WTC11 (cell line): ENCODE measurements around the gene NQO2. TPM values are rescaled to one million over a fixed set of nuclear protein-coding genes. Genes with fewer than 3 reads are reported as not detected.

ENCODE experiments used
- ATAC-seq: fragments of 200-7000 bp; cut with Tn5 transposase; 2 replicates; pipeline ENCODE4 v1.10.0; 2021; ENCODE audit warnings: mild to moderate bottlenecking, moderate library complexity
- CTCF ChIA-PET: fragments of 300-600 bp; sonication (Branson Sonifier 250); formaldehyde crosslinking; loops from one replicate; lab custom pipeline; 2021; ENCODE audit warnings: antibody characterized with exemption; lab: Charles Lee
- POLR2A ChIA-PET: fragments of 350-600 bp; sonication (Branson Sonifier 250); formaldehyde crosslinking; loops from one replicate; lab custom pipeline; 2021; ENCODE audit warnings: antibody characterized with exemption; lab: Charles Lee
- DNase-seq: peaks from one replicate; pipeline ENCODE4 v3.0.0; 2021; ENCODE audit warnings: low spot score
- H3K27ac Mint-ChIP-seq: 2 replicates; pipeline ENCODE4 v1.8.0; 2021; ENCODE audit warnings: mixed read lengths
- H3K27me3 Mint-ChIP-seq: 2 replicates; pipeline ENCODE4 v1.8.0; 2021; ENCODE audit warnings: low read depth, mild to moderate bottlenecking, moderate library complexity, mixed read lengths
- H3K36me3 Mint-ChIP-seq: 2 replicates; pipeline ENCODE4 v1.8.0; 2021; ENCODE audit warnings: mixed read lengths
- H3K4me1 Mint-ChIP-seq: 2 replicates; pipeline ENCODE4 v1.8.0; 2022; ENCODE audit warnings: mixed read lengths
- H3K4me3 Mint-ChIP-seq: 2 replicates; pipeline ENCODE4 v1.8.0; 2021; ENCODE audit warnings: mild to moderate bottlenecking, moderate library complexity, mixed read lengths
- H3K9me3 Mint-ChIP-seq: 2 replicates; pipeline ENCODE4 v1.8.0; 2021; ENCODE audit warnings: mixed read lengths
- ELF4 ChIP-seq: sonication (generic); formaldehyde crosslinking; IDR thresholded peaks from 2 replicates; pipeline ENCODE4 v1.8.1; 2022; ENCODE audit warnings: low read depth, mild to moderate bottlenecking, moderate library complexity, missing genetic modification reagents
- EMX1 ChIP-seq: fragments of 250-450 bp; sonication (Bioruptor Pico); IDR thresholded peaks from 2 replicates; pipeline ENCODE4 v1.8.0; 2021; ENCODE audit warnings: mild to moderate bottlenecking
- GTF2I ChIP-seq: fragments of 250-450 bp; sonication (Bioruptor Pico); conservative IDR thresholded peaks from 2 replicates; pipeline ENCODE4 v1.4.0; 2021; ENCODE audit warnings: mild to moderate bottlenecking
- MXD4 ChIP-seq: fragments of 250-450 bp; sonication (Bioruptor Pico); IDR thresholded peaks from 2 replicates; pipeline ENCODE4 v1.8.0; 2021; ENCODE audit warnings: mild to moderate bottlenecking, moderate library complexity, borderline replicate concordance
- NFYB ChIP-seq: sonication (generic); formaldehyde crosslinking; conservative IDR thresholded peaks from 2 replicates; pipeline ENCODE4 v1.8.0; 2022; ENCODE audit warnings: low read depth, missing genetic modification reagents
- NR3C1 ChIP-seq: sonication (generic); formaldehyde crosslinking; conservative IDR thresholded peaks from 2 replicates; pipeline ENCODE4 v1.8.1; 2023; ENCODE audit warnings: low read depth, mild to moderate bottlenecking, missing genetic modification reagents
- SOX15 ChIP-seq: fragments of 250-450 bp; sonication (Bioruptor Pico); IDR thresholded peaks from 2 replicates; pipeline ENCODE4 v1.9.0; 2021; ENCODE audit warnings: mild to moderate bottlenecking
- ZNF423 ChIP-seq: fragments of 250-450 bp; sonication (Bioruptor Pico); IDR thresholded peaks from 2 replicates; pipeline ENCODE4 v2.1.2; 2022; ENCODE audit warnings: mild to moderate bottlenecking, moderate library complexity
- total RNA-seq: library from RNA; stranded (reverse); gene quantifications from 3 replicates; pipeline ENCODE4 v1.2.3, GENCODE V29; 2021
- TF ChIP-seq, protein P1 (sequence below): fragments of 200-600 bp; IDR thresholded peaks from 2 replicates; pipeline ENCODE4 v1.8.0; 2022; ENCODE audit warnings: antibody characterized with exemption
- TF ChIP-seq, protein P2 (sequence below): fragments of 250-450 bp; sonication (Bioruptor Pico); IDR thresholded peaks from 2 replicates; pipeline ENCODE4 v1.9.0; 2021; ENCODE audit warnings: mild to moderate bottlenecking, borderline replicate concordance
- TF ChIP-seq, protein P3 (sequence below): sonication (generic); formaldehyde crosslinking; IDR thresholded peaks from 2 replicates; pipeline ENCODE4 v1.8.0; 2022; ENCODE audit warnings: mild to moderate bottlenecking, missing genetic modification reagents
- TF ChIP-seq, protein P4 (sequence below): sonication (generic); formaldehyde crosslinking; IDR thresholded peaks from 2 replicates; pipeline ENCODE4 v1.8.0; 2022; ENCODE audit warnings: mild to moderate bottlenecking, missing genetic modification reagents
- TF ChIP-seq, protein P5 (sequence below): sonication (generic); formaldehyde crosslinking; IDR thresholded peaks from 2 replicates; pipeline ENCODE4 v1.8.1; 2022; ENCODE audit warnings: missing genetic modification reagents, borderline replicate concordance
- TF ChIP-seq, protein P6 (sequence below): sonication (generic); formaldehyde crosslinking; IDR thresholded peaks from 2 replicates; pipeline ENCODE4 v1.8.1; 2022; ENCODE audit warnings: mild to moderate bottlenecking, missing genetic modification reagents, moderate library complexity, borderline replicate concordance

Gene NQO2
- total RNA-seq, 1 experiment from 2014 or later: 119 TPM

DNA sequence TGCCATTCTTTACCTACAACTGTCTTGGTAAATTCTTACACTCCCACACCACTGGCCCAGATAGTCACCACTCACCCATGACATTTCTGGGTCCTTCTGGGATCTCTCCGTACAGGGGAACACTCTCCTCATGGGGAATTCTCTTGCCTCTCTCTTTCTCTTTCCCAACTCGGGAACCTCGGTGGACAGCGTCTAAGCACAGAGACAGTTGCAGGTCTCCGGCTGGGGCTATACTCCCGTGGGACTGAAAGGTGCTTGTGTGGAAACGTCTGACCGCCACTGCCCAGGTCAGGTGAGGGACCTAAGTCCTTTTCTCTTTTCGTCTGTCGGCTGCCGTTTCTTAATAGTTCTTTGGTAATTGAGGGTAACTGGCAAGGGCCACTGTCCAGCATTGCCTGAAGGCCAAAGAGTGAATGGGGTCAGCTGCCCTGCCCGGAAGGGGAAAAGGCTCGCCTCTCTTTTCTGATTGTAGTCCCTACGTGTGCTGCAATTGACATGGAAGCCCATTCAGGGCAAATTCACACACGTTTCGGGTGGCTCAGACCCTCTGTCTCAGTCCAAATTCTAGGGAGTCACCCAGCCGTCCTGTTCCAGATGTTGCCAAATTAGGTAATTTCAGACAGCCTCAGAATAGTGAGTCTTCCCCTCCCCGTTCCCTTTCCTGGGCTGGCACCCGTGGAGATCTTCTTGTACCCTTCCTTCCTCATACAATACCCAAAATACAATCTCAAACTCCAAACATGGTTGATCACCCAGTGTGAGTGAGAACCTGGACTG is 37.4 kb downstream of the NQO2 start:
- POLR2A ChIA-PET: no interaction called here
- peaks cover 3% of the 10 kb centered on the region; the same call in 1 of the 2 replicates for H3K27me3 Mint-ChIP-seq
- H3K4me1 Mint-ChIP-seq: peaks cover 13% of the 10 kb centered on the region
- CTCF ChIA-PET: interaction anchor here (2.2 to 2.6 kb wide), 2 partner anchors 36 to 85 kb away, joined by 10 to 11 read pairs; no protein-coding TSS in a partner anchor
- no peak overlapping the region for H3K27ac Mint-ChIP-seq
- H3K36me3 Mint-ChIP-seq: peaks cover 2% of the 10 kb centered on the region; the same call in 1 of the 2 replicates
- no peak for TF ChIP-seq NR3C1
- TF ChIP-seq GTF2I (CRISPR knock-in tag): no peak
- TF ChIP-seq, protein P1, sequence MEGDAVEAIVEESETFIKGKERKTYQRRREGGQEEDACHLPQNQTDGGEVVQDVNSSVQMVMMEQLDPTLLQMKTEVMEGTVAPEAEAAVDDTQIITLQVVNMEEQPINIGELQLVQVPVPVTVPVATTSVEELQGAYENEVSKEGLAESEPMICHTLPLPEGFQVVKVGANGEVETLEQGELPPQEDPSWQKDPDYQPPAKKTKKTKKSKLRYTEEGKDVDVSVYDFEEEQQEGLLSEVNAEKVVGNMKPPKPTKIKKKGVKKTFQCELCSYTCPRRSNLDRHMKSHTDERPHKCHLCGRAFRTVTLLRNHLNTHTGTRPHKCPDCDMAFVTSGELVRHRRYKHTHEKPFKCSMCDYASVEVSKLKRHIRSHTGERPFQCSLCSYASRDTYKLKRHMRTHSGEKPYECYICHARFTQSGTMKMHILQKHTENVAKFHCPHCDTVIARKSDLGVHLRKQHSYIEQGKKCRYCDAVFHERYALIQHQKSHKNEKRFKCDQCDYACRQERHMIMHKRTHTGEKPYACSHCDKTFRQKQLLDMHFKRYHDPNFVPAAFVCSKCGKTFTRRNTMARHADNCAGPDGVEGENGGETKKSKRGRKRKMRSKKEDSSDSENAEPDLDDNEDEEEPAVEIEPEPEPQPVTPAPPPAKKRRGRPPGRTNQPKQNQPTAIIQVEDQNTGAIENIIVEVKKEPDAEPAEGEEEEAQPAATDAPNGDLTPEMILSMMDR: no peak
- TF ChIP-seq, protein P2, sequence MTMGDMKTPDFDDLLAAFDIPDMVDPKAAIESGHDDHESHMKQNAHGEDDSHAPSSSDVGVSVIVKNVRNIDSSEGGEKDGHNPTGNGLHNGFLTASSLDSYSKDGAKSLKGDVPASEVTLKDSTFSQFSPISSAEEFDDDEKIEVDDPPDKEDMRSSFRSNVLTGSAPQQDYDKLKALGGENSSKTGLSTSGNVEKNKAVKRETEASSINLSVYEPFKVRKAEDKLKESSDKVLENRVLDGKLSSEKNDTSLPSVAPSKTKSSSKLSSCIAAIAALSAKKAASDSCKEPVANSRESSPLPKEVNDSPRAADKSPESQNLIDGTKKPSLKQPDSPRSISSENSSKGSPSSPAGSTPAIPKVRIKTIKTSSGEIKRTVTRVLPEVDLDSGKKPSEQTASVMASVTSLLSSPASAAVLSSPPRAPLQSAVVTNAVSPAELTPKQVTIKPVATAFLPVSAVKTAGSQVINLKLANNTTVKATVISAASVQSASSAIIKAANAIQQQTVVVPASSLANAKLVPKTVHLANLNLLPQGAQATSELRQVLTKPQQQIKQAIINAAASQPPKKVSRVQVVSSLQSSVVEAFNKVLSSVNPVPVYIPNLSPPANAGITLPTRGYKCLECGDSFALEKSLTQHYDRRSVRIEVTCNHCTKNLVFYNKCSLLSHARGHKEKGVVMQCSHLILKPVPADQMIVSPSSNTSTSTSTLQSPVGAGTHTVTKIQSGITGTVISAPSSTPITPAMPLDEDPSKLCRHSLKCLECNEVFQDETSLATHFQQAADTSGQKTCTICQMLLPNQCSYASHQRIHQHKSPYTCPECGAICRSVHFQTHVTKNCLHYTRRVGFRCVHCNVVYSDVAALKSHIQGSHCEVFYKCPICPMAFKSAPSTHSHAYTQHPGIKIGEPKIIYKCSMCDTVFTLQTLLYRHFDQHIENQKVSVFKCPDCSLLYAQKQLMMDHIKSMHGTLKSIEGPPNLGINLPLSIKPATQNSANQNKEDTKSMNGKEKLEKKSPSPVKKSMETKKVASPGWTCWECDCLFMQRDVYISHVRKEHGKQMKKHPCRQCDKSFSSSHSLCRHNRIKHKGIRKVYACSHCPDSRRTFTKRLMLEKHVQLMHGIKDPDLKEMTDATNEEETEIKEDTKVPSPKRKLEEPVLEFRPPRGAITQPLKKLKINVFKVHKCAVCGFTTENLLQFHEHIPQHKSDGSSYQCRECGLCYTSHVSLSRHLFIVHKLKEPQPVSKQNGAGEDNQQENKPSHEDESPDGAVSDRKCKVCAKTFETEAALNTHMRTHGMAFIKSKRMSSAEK (CRISPR knock-in tag): no peak
- TF ChIP-seq ELF4 (CRISPR knock-in tag): no peak
- TF ChIP-seq, protein P3, sequence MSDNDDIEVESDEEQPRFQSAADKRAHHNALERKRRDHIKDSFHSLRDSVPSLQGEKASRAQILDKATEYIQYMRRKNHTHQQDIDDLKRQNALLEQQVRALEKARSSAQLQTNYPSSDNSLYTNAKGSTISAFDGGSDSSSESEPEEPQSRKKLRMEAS (CRISPR knock-in tag): no peak
- no peak for TF ChIP-seq NFYB
- TF ChIP-seq, protein P4, sequence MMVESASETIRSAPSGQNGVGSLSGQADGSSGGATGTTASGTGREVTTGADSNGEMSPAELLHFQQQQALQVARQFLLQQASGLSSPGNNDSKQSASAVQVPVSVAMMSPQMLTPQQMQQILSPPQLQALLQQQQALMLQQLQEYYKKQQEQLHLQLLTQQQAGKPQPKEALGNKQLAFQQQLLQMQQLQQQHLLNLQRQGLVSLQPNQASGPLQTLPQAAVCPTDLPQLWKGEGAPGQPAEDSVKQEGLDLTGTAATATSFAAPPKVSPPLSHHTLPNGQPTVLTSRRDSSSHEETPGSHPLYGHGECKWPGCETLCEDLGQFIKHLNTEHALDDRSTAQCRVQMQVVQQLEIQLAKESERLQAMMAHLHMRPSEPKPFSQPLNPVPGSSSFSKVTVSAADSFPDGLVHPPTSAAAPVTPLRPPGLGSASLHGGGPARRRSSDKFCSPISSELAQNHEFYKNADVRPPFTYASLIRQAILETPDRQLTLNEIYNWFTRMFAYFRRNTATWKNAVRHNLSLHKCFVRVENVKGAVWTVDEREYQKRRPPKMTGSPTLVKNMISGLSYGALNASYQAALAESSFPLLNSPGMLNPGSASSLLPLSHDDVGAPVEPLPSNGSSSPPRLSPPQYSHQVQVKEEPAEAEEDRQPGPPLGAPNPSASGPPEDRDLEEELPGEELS (CRISPR knock-in tag): no peak
- TF ChIP-seq EMX1 (CRISPR knock-in tag): no peak
- TF ChIP-seq, protein P5, sequence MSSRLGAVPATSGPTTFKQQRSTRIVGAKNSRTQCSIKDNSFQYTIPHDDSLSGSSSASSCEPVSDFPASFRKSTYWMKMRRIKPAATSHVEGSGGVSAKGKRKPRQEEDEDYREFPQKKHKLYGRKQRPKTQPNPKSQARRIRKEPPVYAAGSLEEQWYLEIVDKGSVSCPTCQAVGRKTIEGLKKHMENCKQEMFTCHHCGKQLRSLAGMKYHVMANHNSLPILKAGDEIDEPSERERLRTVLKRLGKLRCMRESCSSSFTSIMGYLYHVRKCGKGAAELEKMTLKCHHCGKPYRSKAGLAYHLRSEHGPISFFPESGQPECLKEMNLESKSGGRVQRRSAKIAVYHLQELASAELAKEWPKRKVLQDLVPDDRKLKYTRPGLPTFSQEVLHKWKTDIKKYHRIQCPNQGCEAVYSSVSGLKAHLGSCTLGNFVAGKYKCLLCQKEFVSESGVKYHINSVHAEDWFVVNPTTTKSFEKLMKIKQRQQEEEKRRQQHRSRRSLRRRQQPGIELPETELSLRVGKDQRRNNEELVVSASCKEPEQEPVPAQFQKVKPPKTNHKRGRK (CRISPR knock-in tag): no peak
- no peak for TF ChIP-seq SOX15
- TF ChIP-seq MXD4 (CRISPR knock-in tag): no peak
- TF ChIP-seq ZNF423 (CRISPR knock-in tag): no peak
- TF ChIP-seq, protein P6, sequence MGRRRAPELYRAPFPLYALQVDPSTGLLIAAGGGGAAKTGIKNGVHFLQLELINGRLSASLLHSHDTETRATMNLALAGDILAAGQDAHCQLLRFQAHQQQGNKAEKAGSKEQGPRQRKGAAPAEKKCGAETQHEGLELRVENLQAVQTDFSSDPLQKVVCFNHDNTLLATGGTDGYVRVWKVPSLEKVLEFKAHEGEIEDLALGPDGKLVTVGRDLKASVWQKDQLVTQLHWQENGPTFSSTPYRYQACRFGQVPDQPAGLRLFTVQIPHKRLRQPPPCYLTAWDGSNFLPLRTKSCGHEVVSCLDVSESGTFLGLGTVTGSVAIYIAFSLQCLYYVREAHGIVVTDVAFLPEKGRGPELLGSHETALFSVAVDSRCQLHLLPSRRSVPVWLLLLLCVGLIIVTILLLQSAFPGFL (CRISPR knock-in tag): no peak
- no peak overlapping the region for H3K4me3 Mint-ChIP-seq
- H3K9me3 Mint-ChIP-seq: peaks cover 19% of the 10 kb centered on the region
- no peak for ATAC-seq
- DNase-seq: no peak
